ENCODE data around the gene LIX1. TPM values are rescaled to one million over a fixed set of nuclear protein-coding genes. Genes with fewer than 3 reads are reported as not detected.
"Not testable (repeated sequence)": the region's sequence is repeated elsewhere in the genome, so short reads cannot be mapped to it uniquely, and the experiment has no call there.

LIX1 gene
- 0.17 and 1.2 TPM in 2 replicates for total RNA-seq

DNA sequence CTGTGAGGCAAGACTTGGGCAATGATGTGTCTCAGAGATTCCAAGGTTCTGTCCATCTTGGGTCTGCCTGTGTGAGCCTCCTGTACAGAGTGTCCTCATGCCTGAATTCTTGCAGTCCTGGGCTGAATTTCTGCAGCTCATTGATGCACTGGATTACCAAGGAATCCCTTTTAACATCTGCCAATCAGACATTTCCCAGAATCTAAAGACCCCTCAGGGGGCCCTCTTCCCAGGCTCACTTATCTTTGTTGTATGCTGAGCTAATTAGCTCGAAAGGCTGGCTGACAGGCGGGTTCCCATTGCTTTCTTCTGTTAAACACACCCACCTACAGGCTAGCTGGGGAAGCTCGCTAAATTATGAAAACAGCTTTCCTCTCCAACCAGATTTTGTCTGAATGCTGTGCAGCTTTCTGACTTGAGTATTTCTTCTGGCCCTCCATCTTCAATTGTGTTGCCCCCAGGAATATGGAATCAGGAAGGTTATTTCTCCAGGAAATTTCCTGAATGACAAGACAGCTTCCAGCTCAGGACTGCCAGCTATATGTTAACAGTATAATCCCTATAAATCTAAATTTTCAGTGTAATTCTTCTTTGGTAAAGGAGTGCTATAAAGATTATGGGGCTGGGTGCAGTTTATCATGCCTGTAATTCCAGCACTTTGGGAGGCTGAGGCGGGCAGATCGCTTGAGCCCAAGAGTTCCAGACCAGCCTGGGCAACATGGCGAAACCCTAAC is at the start of gene LIX1:
Gene LIX1 (minus strand): TSS at position 91 of the 734 bp plus-strand sequence. CDS start 35 bp downstream, at position 56.
- DNase-seq (ENCODE audit: low read depth), result no peak

DNA sequence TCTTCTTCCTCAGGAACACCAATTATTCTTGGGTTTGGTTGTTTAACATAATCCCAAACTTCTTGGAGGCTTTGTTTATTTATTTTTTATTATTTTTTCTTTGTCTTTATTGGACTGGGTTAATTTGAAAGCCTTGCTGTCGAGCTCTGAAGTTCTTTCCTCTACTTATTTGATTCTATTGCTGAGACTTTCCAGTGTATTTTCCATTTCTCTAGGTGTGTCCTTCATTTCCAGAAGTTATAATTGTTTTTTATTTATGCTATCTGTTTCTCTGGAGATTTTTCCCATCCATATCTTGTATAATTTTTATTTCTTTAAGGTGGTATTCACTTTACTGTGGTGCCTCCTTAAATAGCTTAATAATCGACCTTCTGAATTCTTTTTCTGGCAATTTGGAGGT is 49.5 kb upstream of the LIX1 start:
- DNase-seq (ENCODE audit: low read depth), result no peak

DNA sequence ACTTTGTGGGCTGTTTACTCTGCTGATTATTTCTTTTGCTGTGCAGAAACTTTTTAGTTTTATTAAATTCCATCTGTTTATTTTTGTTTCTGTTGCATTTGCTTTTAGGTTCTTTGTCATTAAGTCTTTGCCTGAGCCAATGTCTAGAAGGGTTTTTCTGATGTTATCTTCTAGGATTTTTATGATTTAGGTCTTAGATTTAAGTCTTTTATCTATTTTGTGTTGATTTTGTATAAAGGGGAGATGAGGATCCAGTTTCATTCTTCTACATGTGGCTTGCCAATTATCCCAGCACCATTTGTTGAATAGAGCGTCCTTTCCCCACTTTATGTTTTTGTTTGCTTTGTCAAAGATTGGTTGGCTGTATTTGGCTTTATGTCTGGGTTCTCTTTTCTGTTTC is 47.1 kb upstream of the LIX1 start:
- DNase-seq (ENCODE audit: low read depth), result not testable (repeated sequence)

DNA sequence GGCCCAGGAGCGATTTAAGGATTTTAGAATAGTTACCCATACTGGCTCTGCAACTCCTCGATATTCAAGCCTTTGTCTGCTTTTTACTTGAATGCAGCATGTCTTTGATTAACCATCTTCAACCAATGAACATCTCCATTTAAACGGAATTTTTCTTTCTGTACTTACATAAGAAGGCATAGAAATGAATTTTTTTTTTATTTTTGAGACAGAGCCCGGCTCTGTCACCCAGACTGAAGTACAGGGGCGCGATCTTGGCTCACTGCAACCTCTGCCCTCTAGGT is 41.5 kb upstream of the LIX1 start:
- DNase-seq (ENCODE audit: low read depth), result no peak

DNA sequence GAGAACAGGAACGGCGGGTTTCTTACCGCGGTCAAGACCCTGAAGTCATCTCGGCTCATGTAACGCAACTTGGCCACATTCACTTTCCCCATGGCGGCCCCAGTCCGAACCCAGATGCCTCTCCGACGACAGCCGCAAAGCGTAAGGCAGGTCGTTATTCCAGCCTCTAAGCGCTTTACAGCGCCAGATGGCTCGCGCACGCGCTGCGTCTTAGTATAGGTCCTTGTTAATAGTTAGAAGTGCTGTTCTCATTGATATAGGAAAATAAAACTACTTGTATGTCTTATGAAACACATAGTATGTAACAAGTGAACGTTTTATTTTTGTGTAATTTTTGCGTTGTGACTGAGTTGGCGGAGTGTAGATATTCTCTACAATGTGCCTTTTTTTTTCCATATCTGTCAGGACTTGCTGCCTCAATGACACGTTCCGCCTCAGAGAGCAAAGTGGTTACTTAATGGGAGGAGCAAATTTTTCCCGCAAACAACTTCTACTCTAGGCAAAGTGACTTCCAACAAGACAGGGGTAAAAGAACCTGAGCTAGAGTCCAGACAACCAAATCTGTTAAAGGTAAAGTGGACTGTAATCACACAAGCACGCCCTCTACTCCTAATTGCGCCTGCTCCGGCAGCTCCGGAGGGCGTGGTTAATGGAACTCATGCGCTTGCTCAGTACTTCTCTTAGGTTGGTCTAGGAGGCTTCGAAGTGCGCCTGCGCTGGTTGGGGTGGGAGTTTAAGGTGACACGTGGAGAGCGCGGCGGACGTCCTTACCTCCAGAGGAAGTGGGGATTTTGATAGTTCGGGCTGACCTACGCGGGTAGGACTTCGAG is 40.9 kb upstream of the LIX1 start, which contains the start of gene RIOK2:
Gene RIOK2 (minus strand): TSS at position 148 of the 830 bp plus-strand sequence. CDS start 56 bp downstream, at position 92.
- DNase-seq (ENCODE audit: low read depth), result peak; percentile 94

DNA sequence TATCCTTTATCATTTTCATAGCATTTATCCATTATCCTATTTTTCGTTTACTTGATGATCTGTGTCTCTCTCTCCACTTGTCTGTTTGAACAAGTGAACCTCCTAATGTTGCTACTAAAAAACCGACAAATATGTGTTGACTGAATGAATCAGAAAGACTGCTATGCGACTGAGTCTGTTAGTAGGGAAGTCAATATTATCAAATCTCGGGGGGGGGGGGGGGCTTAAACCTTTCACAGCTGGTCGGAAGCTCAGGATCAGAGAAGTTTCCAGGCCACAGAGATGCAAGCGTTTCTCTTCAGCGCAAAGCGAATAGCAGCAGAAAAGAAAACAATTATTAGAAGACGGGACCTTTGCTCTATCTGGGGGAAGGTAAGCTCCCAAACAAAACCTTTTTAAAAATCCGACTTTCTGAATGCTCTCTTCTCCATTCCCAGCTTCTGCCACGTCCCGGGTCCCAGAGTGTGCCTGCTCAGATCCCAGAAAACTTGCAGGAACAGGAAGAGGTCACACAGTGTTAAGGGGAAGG is 40.2 kb upstream of the LIX1 start:
- peak; percentile 9 for DNase-seq (ENCODE audit: low read depth)

DNA sequence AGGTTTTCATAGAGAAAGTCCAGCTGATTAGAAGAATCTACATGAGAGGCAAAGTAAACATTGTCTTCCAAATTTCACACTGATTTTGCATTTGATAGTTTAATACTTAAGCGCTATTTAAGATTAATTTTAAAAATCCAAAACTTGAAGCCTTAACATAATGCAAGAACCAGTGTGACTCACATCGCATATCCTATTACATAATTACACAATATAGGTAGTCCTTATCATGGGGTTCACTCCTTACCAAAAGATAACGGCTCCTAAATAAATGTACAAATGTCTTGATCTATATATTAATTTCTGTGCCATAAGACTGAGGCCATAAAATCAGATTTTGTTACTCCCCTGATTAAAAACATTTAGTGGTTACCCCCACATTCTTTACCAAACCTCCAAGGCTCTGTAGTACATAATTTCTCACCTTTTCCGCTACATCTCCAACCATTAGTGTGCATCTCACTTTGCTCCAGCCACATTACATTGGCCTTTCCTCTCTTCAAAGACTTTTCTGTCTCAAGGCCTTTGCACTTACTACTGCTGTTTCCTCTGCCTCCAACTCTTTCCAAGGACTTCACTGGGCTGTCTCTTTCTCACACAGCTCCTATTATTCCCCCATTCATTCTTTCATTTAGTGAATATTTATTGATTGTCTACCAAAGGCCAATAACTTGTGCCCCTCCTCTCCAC is 39.6 kb upstream of the LIX1 start:
- DNase-seq (ENCODE audit: low read depth), result peak; percentile 6

DNA sequence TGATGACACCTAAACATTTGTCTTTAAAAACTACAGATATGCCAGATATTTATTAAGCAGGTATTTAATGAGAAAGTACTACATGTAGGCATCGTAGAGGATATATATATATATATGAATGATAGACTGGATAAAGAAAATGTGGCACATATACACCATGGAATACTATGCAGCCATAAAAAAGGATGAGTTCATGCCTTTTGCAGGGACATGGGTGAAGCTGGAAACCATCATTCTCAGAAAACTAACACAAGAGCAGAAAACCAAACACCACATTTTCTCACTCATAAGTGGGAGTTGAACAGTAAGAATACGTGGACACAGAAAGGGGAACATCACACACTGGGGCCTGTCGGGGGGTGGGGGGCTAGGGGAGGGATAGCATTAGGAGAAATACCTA is 37.0 kb upstream of the LIX1 start:
- not testable (repeated sequence) for DNase-seq (ENCODE audit: low read depth)

DNA sequence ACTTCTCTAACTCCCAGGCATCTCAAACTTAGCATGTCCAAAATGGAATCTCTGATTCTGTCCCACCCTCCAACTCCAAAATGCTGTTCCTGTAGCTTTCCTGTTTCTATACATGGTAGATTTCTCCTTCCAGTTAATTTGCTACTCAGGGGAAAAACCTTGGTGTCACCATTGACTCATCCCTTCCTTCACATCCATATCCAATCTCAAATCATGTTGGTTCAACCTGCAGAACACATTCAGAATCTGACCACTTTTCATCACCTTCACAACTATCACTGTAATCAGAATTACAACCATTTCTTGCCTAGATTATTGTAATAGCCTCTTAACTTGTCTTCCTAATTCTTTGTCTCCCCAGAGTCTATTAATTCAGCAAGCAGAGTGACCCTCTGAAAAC is 29.8 kb upstream of the LIX1 start:
- DNase-seq (ENCODE audit: low read depth), result no peak

DNA sequence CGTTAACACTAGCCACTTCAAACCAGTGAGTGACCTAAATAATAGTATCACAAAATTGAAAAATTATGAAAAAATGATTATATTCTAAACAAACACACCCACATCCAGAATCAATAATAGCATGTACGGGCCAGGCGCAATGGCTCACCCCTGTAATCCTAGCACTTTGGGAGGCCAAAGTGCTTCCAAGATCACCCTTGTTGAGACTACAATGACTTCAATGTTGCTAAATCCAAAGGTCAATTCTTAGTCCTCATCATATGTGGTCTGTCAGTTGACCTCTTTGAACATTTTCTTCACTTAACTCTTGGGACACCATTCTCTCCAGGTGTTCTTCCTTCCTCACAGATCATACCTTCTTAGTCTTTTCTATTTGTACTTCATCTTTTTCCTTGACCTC is 29.3 kb upstream of the LIX1 start:
- no peak for DNase-seq (ENCODE audit: low read depth)

DNA sequence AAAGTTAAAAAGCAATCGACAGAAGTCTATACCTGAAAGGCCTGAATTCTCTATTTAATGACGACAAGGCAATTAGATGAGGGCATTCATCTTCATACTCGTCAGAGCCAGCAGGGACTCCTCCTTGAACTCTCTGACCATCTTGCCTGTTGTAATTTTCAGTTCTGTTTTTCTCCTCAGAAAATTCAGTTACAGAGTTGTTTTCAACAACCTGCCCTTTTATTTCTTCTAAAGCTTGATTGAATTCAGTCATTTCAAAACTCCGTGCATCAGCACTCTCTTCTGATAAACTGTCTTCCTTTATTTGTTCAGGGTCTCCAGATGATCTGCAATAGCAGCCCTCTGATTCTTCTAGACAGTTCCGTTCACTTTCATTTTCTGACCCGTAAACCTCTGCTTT is 25.0 kb upstream of the LIX1 start:
- DNase-seq (ENCODE audit: low read depth), result no peak

DNA sequence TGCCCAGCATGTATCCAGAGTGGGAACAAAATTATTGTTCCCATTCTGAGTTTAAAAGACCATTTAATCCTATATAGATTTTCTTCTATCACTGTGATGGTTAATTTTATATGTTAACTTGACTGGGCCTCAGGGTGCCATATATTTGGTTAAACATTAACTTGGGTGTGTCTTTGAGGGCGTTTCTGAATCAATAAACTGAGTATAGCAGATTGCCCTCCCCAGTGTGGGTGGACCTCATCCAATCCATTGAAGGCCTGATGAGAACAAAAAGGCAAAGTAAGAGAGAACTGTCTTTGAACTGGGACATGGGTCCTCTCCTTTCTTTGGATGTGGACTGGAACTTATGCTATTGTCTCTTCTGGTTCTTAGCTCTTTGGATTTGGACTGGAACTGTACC is 23.3 kb upstream of the LIX1 start:
- peak; percentile 15 for DNase-seq (ENCODE audit: low read depth)

DNA sequence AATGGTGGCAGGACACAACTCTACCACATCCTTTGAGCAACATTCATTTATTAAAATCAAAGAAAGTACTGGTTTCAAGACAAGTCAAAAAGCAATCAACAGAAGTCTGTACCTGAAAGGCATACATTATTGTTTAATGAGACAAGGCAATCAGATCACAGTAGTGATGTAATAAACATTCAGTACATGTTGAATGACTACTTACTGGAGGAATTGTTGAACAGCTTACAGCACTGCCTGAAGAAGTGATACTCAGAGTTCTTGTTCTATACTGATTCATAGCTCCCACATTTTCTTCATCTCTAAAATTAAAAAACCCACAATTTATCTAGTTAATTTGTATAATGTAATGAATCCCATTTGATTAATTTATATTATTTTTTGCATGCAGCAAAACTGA is 22.4 kb upstream of the LIX1 start:
- DNase-seq (ENCODE audit: low read depth), result peak; percentile 34

DNA sequence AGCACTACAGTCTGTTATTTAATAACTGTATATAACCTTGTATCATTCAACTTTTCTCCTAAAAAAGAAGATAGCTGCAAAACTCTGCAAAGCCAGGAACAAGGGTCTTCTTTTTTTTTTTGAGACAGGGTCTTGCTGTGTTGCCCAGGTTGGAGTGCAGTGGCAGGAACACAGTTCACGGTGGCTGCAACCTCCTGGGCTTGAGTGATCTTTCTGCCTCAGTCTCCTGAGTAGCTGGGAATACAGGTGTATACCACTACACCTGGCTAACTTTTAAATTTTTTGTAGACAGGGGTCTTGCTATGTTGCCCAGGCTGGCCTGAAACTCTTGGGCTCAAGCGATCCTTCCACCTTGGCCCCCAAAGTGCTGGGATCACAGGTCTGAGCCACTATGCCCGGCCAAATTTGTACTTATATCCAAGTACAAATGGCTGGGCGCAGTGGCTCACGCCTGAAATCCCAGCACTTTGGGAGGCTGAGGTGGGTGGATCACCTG is 21.4 kb upstream of the LIX1 start:
- DNase-seq (ENCODE audit: low read depth), result no peak

DNA sequence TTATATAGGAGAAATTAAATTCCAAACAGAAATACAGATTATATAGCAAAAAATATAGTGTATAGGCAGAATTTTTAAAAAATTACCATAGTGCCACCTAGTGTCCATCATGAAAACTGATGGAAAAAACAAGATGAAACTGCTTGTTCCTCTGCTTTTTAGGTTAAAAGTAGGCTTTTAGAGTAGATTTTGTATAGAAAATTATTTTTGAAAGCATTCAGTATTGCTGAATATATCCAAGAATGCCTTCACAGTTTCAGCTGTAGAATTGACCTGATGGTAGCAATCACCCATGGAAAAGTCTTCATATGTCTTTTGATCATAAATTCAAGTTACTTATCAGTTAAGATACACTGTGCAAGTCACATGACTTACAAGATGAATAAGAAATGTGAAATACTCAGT is 21.0 kb upstream of the LIX1 start:
- peak; percentile 21 for DNase-seq (ENCODE audit: low read depth)

DNA sequence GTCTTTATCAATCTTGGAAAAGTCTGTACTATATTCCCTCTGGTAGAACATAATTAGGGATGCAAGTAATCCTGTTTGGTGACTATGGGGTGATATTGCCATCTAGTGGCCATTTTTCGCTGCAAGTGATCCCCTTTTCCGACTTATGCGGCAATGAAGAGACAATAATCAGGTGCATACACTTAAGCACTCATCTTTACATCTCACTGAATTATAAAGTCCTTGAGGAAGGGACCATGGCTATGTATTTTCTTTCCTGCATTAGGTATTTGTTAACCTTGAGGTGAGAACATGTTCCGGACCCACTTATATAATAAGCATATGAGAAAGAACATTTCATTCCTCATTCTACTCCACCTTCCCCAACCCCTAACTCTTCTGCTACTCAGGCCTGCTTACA is 19.6 kb upstream of the LIX1 start:
- DNase-seq (ENCODE audit: low read depth), result peak; percentile 81

DNA sequence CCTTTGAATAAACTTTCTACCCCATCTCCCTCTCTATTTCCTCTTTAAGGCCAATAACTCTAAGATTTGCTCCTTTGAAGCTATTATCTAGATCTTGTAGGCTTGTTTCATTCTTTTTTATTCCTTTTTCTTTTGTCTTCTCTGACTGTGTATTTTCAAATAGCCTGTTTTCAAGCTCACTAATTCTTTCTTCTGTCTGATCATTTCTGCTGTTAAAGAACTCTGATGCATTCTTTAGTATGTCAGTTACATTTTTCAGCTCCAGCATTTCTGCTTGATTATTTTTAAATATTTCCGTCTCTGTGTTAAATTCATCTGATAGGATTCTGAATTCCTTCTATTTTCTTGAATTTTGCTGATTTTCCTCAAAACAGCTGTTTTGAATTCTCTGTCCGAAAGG is 15.3 kb upstream of the LIX1 start:
- no peak for DNase-seq (ENCODE audit: low read depth)

DNA sequence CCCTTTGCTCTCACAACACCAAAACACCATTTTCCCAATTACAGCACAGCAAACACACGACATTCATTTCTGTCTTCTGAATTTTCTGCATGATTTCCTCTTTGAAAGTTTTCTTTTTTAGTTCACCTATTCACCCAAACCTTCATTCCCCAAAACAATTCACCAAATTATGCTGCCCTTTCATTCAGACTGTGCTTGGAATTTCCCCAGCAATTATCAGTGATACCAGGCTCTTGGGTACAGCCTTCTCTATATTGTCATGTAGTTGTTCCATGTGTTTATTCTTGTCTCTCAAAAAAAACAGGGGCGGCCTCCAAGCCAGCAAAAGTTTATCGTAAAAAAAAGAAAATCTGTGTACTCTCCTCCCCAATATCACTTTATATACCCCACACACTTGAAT is 9.0 kb upstream of the LIX1 start:
- DNase-seq (ENCODE audit: low read depth), result no peak

DNA sequence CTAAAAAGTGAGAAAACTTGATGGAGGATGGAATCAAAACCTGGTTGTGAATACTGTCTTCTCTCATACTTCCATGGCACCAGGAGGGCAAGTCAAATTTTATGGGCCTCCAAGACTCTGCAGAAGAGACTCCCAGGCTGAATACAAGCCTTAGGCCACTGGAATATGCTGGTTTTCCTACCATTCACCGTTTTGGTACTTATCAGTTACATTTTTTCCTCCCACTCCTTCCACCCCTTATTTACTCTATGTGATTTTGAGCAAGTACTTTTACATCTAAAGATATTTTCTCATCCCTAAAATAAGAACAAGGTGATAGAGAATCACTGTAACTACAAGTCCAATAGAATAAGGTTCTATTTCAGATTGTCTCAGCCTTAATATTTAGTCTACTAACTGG is 8.0 kb upstream of the LIX1 start:
- no peak for DNase-seq (ENCODE audit: low read depth)

DNA sequence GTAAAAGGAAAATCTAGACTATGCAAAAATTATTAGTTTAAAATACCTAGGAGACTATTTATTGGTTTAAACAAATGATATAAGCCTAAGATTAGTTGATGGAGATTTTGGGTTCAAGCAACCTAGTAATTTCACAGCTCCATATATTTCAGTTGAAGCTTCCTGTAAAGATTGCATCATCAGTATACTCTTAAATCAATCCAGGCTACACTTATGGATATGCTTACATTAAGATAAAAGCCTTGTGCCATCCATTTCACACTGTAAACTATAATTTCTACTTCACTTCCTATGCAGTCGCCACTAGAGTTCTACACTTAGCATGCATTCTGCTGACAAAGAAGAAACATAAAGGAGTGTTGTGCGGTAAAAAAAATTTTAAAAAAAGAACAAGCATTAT is 7.3 kb upstream of the LIX1 start:
- no peak for DNase-seq (ENCODE audit: low read depth)

DNA sequence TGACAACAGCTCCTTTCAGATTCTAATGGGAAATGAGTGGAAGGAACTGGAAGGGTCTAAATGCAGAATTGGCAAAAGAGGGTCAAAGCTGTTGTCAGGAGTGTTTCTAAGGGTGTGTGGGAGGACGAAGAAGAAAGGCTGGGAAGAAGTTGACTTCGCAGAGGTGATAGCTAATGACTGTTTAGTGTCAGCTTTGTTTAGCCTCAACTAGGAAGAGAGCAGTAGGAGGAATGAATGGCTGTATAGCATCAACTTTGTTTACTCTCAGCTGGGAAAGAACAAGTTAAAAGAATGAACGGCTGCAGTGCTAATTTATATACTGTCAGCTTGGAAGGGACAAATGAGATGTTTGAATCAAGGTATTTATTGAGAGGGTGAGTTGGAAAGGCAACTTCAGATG is 5.9 kb upstream of the LIX1 start:
- no peak for DNase-seq (ENCODE audit: low read depth)

DNA sequence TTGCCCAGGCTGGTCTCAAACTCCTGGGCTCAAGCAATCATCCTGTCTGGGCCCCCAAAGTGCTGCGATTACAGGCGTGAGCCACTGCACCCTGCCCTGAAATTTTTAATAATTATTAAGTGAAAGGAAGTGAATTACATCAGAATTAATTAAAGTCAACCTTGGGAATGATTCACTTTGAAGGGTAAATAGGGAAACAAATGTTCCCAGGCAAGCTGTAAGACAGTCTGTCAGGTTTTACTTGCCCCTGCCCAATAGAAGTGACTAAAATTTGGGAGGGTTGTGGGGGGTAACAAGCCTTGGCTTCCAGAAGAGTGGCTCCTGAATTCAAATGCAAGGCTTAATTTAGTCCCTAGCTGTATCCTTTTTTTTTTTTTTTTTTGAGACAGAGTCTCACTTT is 1.3 kb upstream of the LIX1 start:
- peak; percentile 56 for DNase-seq (ENCODE audit: low read depth)

Data from renal cortical epithelial cell (primary cell).